22Rv1 (cell line): ENCODE results near the gene USP12.
"Not testable (repeated sequence)": the region's sequence is repeated elsewhere in the genome, so short reads cannot be mapped to it uniquely, and the experiment has no call there.

ENCODE experiments used
- CTCF ChIP-seq: fragments of 450-650 bp; IDR thresholded peaks from 2 replicates; pipeline ENCODE4 v1.5.1; 2017; ENCODE audit warnings: mild to moderate bottlenecking
- ZFX ChIP-seq: fragments of 450-650 bp; IDR thresholded peaks from 2 replicates; pipeline ENCODE4 v1.6.1; 2017; ENCODE audit warnings: antibody characterized with exemption, borderline replicate concordance

GRCh38 chr13:27218861-27219260 lies 47.2 kb upstream of the USP12 start:
- TF ChIP-seq CTCF, ZFX: not testable (repeated sequence)
